IMR-90 (cell line): ENCODE measurements around the gene SYNM.

Source experiments
- BHLHE40 ChIP-seq: fragments of 150-350 bp; IDR thresholded peaks from 2 replicates; pipeline ENCODE4 v1.6.1; 2016; ENCODE audit warnings: mild to moderate bottlenecking, low read depth, low read length
- CTCF ChIP-seq: conservative IDR thresholded peaks from 2 replicates; pipeline ENCODE4 v1.5.1; 2012; ENCODE audit warnings: mild to moderate bottlenecking, low read depth, low read length, improper control_type of control experiment

GRCh38 chr15:99137111-99137546 lies 32.2 kb downstream of the SYNM start:
- no peak for TF ChIP-seq CTCF
- TF ChIP-seq BHLHE40: no peak
